Activated CD4-positive, alpha-beta T cell treated with anti-CD3 and anti-CD28 coated beads, Interleukin-2, Interleukin-6, amounts not matched to agents 100 ng/mL and 50 ng/mL, durations not matched to agents 16 hours and 8 hours (primary cell): ENCODE measurements around the gene TCF7L2.

Experiments used
- DNase-seq: peaks from one replicate; pipeline ENCODE4 v3.0.0-alpha.2; 2020

TCF7L2 gene

DNA sequence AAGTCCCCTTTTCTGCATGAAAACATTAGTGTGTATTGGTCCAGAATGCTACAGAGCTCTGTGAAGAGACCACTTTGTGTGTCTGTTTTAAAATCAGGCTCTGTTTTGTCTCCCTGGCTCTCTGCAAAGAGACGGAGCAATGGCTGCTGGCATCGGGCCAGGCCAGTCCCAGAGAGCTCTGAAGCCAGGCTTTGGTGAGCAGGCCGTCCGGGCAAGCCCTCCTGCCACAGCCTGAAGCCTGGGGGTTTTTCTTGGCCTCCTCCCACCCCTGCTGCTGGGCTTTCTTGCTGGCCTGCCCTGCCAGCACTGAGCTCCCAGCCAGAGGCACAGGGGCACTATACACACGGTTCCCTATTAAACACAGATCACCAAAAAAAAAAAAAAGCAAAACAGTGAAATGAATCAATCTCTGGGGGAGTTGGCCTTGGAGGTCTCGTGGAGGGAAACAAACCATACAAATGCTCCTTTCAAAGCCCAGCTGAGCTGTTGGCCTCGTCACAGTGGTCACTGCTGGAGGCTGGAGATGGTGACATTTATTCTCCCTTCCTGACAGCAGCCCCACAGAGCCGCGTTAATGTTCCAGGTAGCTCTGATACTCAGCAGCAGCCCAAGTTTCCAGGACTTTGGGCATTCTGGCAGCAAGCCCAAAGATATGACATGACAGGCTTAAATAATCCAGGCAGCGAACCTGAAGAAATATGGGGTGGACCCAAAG is 237.2 kb downstream of the TCF7L2 start:
- no peak for DNase-seq

DNA sequence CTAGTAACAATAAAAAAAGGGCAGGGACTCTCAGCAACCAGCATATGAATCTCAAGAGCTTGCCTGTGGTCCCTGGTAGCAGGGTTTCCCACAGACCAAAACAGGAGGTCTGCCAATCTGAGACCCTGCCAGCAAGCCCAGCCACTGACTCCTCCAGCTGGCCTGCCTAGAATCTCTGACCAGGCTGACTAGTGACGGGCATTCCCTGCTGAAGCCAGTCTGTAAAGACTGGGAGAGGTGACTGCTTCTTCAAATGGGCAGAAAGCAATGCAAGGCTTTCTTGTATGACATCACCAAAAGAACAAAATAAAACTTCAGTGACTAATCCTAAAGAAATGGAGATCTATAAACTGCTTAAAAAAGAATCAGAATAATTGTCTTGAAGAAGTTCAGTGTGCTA is 249.4 kb downstream of the TCF7L2 start:
- DNase-seq: no peak

DNA sequence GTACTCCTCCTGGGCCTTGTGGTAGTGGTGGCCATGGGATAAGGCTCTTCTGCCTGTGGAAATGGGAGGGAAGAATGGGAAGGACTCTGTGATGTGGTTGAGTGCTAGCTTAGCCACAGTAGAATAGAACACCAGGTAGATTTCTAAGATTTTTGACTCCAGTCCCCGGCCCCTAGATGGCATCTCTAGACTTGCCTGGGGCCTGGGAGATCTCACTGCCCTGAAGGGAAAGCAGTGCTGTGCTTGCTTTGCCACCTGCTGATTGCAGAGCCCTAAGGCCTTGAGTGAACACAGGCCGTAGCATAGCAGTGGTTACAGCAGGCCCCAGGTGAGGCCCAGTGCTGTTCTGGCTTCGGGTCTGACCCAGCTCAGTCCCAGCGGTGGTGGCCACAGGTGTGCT is 252.0 kb downstream of the TCF7L2 start:
- no peak for DNase-seq

- no peak for DNase-seq
Observed at GRCh38 chr10:113207924-113208323, 257.9 kb downstream of the TCF7L2 start.

- DNase-seq: no peak
Observed at GRCh38 chr10:113213035-113213434, 263.0 kb downstream of the TCF7L2 start.

DNA sequence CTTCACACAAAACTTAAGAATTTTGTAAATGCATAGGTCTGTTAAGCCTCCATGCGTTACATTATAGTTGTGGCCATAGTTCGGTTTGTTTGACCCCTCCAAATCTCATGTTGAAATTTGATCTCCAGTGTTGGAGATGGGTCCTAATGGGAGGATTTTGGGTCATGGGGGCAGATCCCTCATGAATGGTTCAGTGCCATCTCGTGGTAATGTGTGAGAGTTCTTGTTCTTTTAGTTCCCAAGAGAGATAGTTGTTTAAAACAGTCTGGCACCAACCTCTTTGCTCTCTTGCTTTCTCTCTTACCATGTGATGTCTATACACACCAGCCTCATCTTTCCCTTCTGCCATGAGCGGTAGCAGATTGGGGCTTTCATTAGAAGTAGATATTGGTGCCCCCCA is 264.3 kb downstream of the TCF7L2 start:
- no peak for DNase-seq

GRCh38 chr10:113216102-113216501 is 266.1 kb downstream of the TCF7L2 start:
- DNase-seq: no peak
